Caco-2 (cell line): ENCODE data around the gene ETFA. TPM values are rescaled to one million over a fixed set of nuclear protein-coding genes. Genes with fewer than 3 reads are reported as not detected.

ENCODE experiments used
- BruUV-seq: library from RNA; stranded (reverse); fragments of 400-500 nt; replicated peaks from 2 replicates; lab custom pipeline; 2021; lab: Mats Ljungman, UMichigan
- CTCF ChIA-PET: fragments of 300-600 bp; sonication (Branson Sonifier 250); formaldehyde crosslinking; loops from one replicate; lab custom pipeline; 2022; ENCODE audit warnings: antibody characterized with exemption; lab: Charles Lee
- POLR2A ChIA-PET: fragments of 300-600 bp; sonication (Branson Sonifier 250); formaldehyde crosslinking; loops from one replicate; lab custom pipeline; 2022; ENCODE audit warnings: antibody characterized with exemption; lab: Charles Lee
- DNase-seq, 2 experiments: peaks; one replicate each; pipeline versions ENCODE4 v3.0.0 to v3.0.0-alpha.2; 2020 to 2022
- H3K27me3 ChIP-seq: replicated peaks from 2 replicates; pipeline ENCODE4 v1.6.0; 2011; ENCODE audit warnings: low read length; ENCODE audit not compliant: control insufficient read depth, insufficient read depth
- H3K36me3 ChIP-seq: 2 replicates; pipeline ENCODE4 v1.5.1; 2011; ENCODE audit warnings: low read length; ENCODE audit not compliant: control insufficient read depth, insufficient read depth
- H3K4me1 ChIP-seq: fragments of 250-450 bp; sonication (Bioruptor Pico); 2 replicates; pipeline ENCODE4 v1.5.1; 2020; ENCODE audit warnings: mild to moderate bottlenecking
- H3K4me3 ChIP-seq: 2 replicates; pipeline ENCODE4 v1.5.1; 2011; ENCODE audit warnings: low read depth, mild to moderate bottlenecking, control low read depth, low read length
- H3K9me3 ChIP-seq: fragments of 250-450 bp; sonication (Bioruptor Pico); 2 replicates; pipeline ENCODE4 v1.5.1; 2020; ENCODE audit warnings: mild to moderate bottlenecking, moderate library complexity
- H3K27ac Mint-ChIP-seq: one replicate; pipeline ENCODE4 v1.8.0; 2022; ENCODE audit warnings: mixed read lengths; ENCODE audit not compliant: unreplicated experiment
- H3K27me3 Mint-ChIP-seq: one replicate; pipeline ENCODE4 v1.8.0; 2022; ENCODE audit warnings: mixed read lengths; ENCODE audit not compliant: insufficient read depth, unreplicated experiment
- H3K36me3 Mint-ChIP-seq: one replicate; pipeline ENCODE4 v1.8.0; 2022; ENCODE audit warnings: mild to moderate bottlenecking, mixed read lengths; ENCODE audit not compliant: insufficient read depth, unreplicated experiment
- H3K4me1 Mint-ChIP-seq: one replicate; pipeline ENCODE4 v1.8.0; 2022; ENCODE audit warnings: low read depth, mixed read lengths; ENCODE audit not compliant: unreplicated experiment
- H3K4me3 Mint-ChIP-seq: one replicate; pipeline ENCODE4 v1.8.0; 2022; ENCODE audit warnings: mild to moderate bottlenecking, moderate library complexity, mixed read lengths; ENCODE audit not compliant: unreplicated experiment
- H3K9me3 Mint-ChIP-seq: one replicate; pipeline ENCODE4 v1.8.0; 2022; ENCODE audit warnings: mixed read lengths; ENCODE audit not compliant: unreplicated experiment
- intact Hi-C: fragments of 100-400 bp; cut with micrococcal nuclease; formaldehyde crosslinking; loops from one replicate; pipeline ENCODE4 v1.10.0; 2022; ENCODE audit not compliant: unreplicated experiment
- total RNA-seq: library from RNA; stranded (reverse); gene quantifications from 2 replicates; pipeline ENCODE4 v1.2.3, GENCODE V29; 2022
- TF ChIP-seq, protein P1 (sequence below), 2 experiments: fragments of 200-600 bp in 1 of 2; IDR thresholded peaks; 1 replicate in 1 of 2; 2 replicates in 1 of 2; pipeline versions ENCODE4 v1.5.1 to v1.8.0; 2011 to 2022; ENCODE audit warnings: antibody characterized with exemption in 1 of 2, control low read depth in 1 of 2, inconsistent platforms in 1 of 2, low read depth in 1 of 2, low read length in 1 of 2, mild to moderate bottlenecking in 1 of 2, moderate library complexity in 1 of 2; ENCODE audit not compliant: insufficient read depth in 1 of 2, severe bottlenecking in 1 of 2, unreplicated experiment in 1 of 2

Gene ETFA
- total RNA-seq, 1 experiment from 2014 or later = 260 TPM

DNA sequence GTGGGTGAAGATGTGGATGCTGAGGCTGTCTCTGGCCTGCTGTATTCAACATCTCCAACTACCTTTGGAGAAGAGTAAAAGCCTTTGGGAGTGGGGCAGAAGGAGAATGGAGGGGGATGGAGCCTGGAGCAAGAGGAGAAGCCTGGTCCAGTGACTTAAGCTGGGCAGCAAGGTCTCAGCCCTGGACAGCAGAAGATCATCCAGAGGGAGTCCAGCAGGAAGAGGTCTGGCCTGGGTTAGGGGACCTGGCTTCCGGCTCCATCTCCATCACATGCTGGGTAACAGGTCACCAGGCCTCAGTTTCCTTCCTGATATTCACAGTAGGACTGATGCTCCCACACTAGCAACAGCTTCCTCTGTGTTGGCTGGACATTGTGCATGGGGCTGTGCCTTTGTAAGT is 21.5 kb upstream of the ETFA start:
- DNase-seq = no peak
- Histone ChIP-seq H3K4me3 (no peak overlapping the region), H3K4me1 (peaks cover 20% of the 10 kb centered on the region), H3K9me3 (no peaks in the 10 kb centered on the region), H3K36me3 (no peaks in the 10 kb centered on the region), H3K27me3 (no peaks in the 10 kb centered on the region)
- ChIA-PET CTCF (no interaction called here), POLR2A (no interaction called here)
- H3K27me3 Mint-ChIP-seq = no peaks in the 10 kb centered on the region
- peaks cover 24% of the 10 kb centered on the region for H3K36me3 Mint-ChIP-seq
- no TSS peak for BruUV-seq
- intact Hi-C loops = loop anchor here (5.0 kb wide), 1 partner anchor 185 kb away; no protein-coding TSS in a partner anchor
- TF ChIP-seq, protein P1, sequence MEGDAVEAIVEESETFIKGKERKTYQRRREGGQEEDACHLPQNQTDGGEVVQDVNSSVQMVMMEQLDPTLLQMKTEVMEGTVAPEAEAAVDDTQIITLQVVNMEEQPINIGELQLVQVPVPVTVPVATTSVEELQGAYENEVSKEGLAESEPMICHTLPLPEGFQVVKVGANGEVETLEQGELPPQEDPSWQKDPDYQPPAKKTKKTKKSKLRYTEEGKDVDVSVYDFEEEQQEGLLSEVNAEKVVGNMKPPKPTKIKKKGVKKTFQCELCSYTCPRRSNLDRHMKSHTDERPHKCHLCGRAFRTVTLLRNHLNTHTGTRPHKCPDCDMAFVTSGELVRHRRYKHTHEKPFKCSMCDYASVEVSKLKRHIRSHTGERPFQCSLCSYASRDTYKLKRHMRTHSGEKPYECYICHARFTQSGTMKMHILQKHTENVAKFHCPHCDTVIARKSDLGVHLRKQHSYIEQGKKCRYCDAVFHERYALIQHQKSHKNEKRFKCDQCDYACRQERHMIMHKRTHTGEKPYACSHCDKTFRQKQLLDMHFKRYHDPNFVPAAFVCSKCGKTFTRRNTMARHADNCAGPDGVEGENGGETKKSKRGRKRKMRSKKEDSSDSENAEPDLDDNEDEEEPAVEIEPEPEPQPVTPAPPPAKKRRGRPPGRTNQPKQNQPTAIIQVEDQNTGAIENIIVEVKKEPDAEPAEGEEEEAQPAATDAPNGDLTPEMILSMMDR (IDR thresholded peaks at IDR 0.05; ENCODE audit: insufficient read depth in 1 of 2, low read depth in 1 of 2, low read length in 1 of 2, severe bottlenecking in 1 of 2, unreplicated experiment in 1 of 2) = no peak
- H3K27ac Mint-ChIP-seq = no peak overlapping the region
- peaks cover 18% of the 10 kb centered on the region for H3K4me1 Mint-ChIP-seq
- H3K9me3 Mint-ChIP-seq = no peaks in the 10 kb centered on the region
- no peak overlapping the region for H3K4me3 Mint-ChIP-seq

DNA sequence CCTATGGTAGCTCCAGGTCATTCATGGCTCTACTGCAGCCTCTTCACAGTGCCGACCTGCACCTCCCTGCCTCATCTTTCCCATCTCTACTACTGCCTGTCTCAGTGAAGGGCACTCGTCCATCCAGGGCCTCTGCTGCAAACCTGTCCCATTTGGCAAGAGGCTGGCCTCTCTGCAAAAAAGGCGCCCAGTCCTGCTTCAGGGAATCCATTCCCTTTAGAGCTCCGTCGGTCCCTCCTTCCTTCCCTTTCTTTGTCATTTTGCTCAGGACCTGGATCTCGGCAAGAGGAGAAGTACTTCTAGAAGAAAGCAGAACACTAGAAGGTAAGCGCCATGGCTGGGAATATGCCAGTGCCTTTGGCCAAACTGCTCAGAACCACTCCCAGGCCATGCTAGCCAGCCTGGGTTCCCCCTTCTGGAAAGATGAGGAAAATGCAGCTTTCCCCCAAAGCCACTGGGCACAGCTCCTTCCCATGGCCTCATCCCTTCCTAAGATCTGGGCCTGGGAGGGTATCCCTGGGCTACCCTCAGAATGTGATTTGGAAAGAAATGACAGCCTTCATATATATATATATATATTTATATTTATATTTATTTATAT is 18.9 kb upstream of the ETFA start:
- DNase-seq = peak; percentile 58 to 73
- no peaks in the 10 kb centered on the region for H3K27me3 Mint-ChIP-seq
- Histone ChIP-seq H3K4me1 (peaks cover 13% of the 10 kb centered on the region), H3K4me3 (no peak overlapping the region), H3K36me3 (no peaks in the 10 kb centered on the region), H3K9me3 (no peaks in the 10 kb centered on the region), H3K27me3 (no peaks in the 10 kb centered on the region)
- TF ChIP-seq, protein P1 (IDR thresholded peaks at IDR 0.05; ENCODE audit: insufficient read depth in 1 of 2, low read depth in 1 of 2, low read length in 1 of 2, severe bottlenecking in 1 of 2, unreplicated experiment in 1 of 2) = peak; percentile 53 to 60
- BruUV-seq = no TSS peak
- peaks cover 18% of the 10 kb centered on the region for H3K4me1 Mint-ChIP-seq
- H3K27ac Mint-ChIP-seq = no peak overlapping the region
- ChIA-PET POLR2A (interaction anchor here (1.5 kb wide), 1 partner anchor 18 kb away, joined by 3 read pairs; no protein-coding TSS in a partner anchor), CTCF (interaction anchor here (1.0 to 1.4 kb wide), 5 partner anchors 14 to 145 kb away, joined by 3 to 7 read pairs (median 5); no protein-coding TSS in a partner anchor)
- H3K36me3 Mint-ChIP-seq = peaks cover 6% of the 10 kb centered on the region
- H3K9me3 Mint-ChIP-seq = no peaks in the 10 kb centered on the region
- H3K4me3 Mint-ChIP-seq = no peak overlapping the region
- intact Hi-C loops = loop anchor here (5.0 kb wide), 1 partner anchor 183 kb away; no protein-coding TSS in a partner anchor

DNA sequence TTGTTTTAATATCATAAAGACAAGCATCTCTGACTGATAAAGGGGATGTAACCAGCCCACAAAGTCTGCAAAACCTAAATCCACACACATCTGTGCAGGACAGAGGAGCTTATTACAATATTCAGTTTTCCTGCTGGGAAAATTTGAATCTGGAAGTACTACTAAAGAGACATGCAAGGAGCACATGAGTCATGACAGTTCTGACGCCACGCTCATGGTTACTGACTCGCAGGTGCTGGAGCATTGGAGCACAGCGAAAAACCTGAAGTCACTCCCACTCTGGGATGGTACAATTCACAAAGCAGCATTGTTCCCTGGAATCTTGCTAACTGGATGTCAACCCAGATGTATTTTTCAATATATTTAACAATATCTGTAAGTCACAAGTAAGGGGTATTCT is 17.7 kb upstream of the ETFA start:
- Mint-ChIP-seq H3K36me3 (peaks cover 2% of the 10 kb centered on the region), H3K4me3 (no peak overlapping the region), H3K27ac (no peak overlapping the region), H3K27me3 (no peaks in the 10 kb centered on the region), H3K9me3 (no peaks in the 10 kb centered on the region), H3K4me1 (peaks cover 14% of the 10 kb centered on the region)
- DNase-seq = no peak
- Histone ChIP-seq H3K4me3 (no peak overlapping the region), H3K27me3 (no peaks in the 10 kb centered on the region), H3K36me3 (no peaks in the 10 kb centered on the region), H3K9me3 (no peaks in the 10 kb centered on the region), H3K4me1 (peaks cover 9% of the 10 kb centered on the region)
- TF ChIP-seq, protein P1 (IDR thresholded peaks at IDR 0.05; ENCODE audit: insufficient read depth in 1 of 2, low read depth in 1 of 2, low read length in 1 of 2, severe bottlenecking in 1 of 2, unreplicated experiment in 1 of 2) = no peak
- no TSS peak for BruUV-seq
- POLR2A ChIA-PET = no interaction called here
- CTCF ChIA-PET = no interaction called here
- intact Hi-C loops = no loop called here
